GM12878 (cell line): Measurements from ENCODE around the gene SOX18. TPM values are rescaled to one million over a fixed set of nuclear protein-coding genes. Genes with fewer than 3 reads are reported as not detected.

Source experiments
- ATAC-seq: fragments of 200-7000 bp; cut with Tn5 transposase; 3 replicates; pipeline ENCODE4 v1.9.1; 2020; ENCODE audit warnings: mild to moderate bottlenecking, moderate library complexity
- BruUV-seq: library from RNA; stranded (reverse); fragments of 400-500 nt; replicated peaks from 2 replicates; lab custom pipeline; 2021; lab: Mats Ljungman, UMichigan
- CTCF ChIA-PET: fragments of 300-600 bp; sonication (Branson Sonifier 250); formaldehyde crosslinking; extraction: SDS; loops from one replicate; lab custom pipeline; 2021; ENCODE audit warnings: inconsistent platforms; lab: Yijun Ruan, JAX
- POLR2A ChIA-PET: fragments of 350-600 bp; formaldehyde crosslinking; extraction: SDS; loops from one replicate; lab custom pipeline; 2021; ENCODE audit warnings: inconsistent platforms; lab: Charles Lee
- RAD21 ChIA-PET: fragments of 300-600 bp; sonication (Branson Sonifier 250); formaldehyde crosslinking; loops from one replicate; lab custom pipeline; 2023; ENCODE audit warnings: antibody characterized with exemption; ENCODE audit not compliant: unreplicated experiment; lab: Charles Lee
- SMC1A ChIA-PET: fragments of 300-600 bp; sonication (Branson Sonifier 250); formaldehyde crosslinking; loops from one replicate; lab custom pipeline; 2023; ENCODE audit not compliant: unreplicated experiment, uncharacterized antibody; lab: Charles Lee
- DNase-seq: peaks from one replicate; pipeline ENCODE4 v3.0.0-alpha.2; 2011; ENCODE audit warnings: low read depth, low spot score
- FAIRE-seq: peaks from 3 replicates; lab custom pipeline; 2011; peaks lifted over from hg19 to GRCh38; lab: Jason Lieb, UNC
- H2AFZ ChIP-seq: 2 replicates; pipeline ENCODE4 v1.6.0; 2011; ENCODE audit warnings: low read depth, low read length, control low read depth; ENCODE audit not compliant: control insufficient read depth
- H3K27ac ChIP-seq: 2 replicates; pipeline ENCODE4 v1.5.1; 2011; ENCODE audit warnings: control low read depth; ENCODE audit not compliant: control insufficient read depth, insufficient read depth
- H3K27me3 ChIP-seq, 2 experiments: replicated peaks in 1 of 2; 2 replicates each; pipeline versions ENCODE4 v1.6.0 to v1.6.1; 2011; ENCODE audit warnings: low read length in 1 of 2; ENCODE audit not compliant: control insufficient read depth in 2 of 2, insufficient read depth in 2 of 2
- H3K36me3 ChIP-seq, 2 experiments: 2 replicates each; pipeline ENCODE4 v1.5.1; 2011; ENCODE audit warnings: low read length in 1 of 2; ENCODE audit not compliant: control insufficient read depth in 2 of 2, insufficient read depth in 2 of 2
- H3K4me1 ChIP-seq: 2 replicates; pipeline ENCODE4 v1.6.1; 2011; ENCODE audit warnings: mild to moderate bottlenecking, low read length, moderate library complexity, mixed read lengths; ENCODE audit not compliant: control insufficient read depth, insufficient read depth
- H3K4me2 ChIP-seq: 2 replicates; pipeline ENCODE4 v1.6.0; 2011; ENCODE audit warnings: control low read depth; ENCODE audit not compliant: control insufficient read depth, insufficient read depth
- H3K4me3 ChIP-seq: fragments of 200-600 bp; sonication (generic); 2 replicates; pipeline ENCODE4 v1.5.1; 2016
- H3K79me2 ChIP-seq: 2 replicates; pipeline ENCODE4 v1.6.0; 2011; ENCODE audit warnings: low read length; ENCODE audit not compliant: control insufficient read depth, insufficient read depth
- H3K9ac ChIP-seq: 2 replicates; pipeline ENCODE4 v1.8.0; 2011; ENCODE audit warnings: low read length, control low read depth, mixed read lengths; ENCODE audit not compliant: control insufficient read depth, insufficient read depth
- H3K9me3 ChIP-seq: replicated peaks from 3 replicates; pipeline ENCODE4 v1.5.1; 2011; ENCODE audit warnings: mild to moderate bottlenecking, low read length; ENCODE audit not compliant: control insufficient read depth, insufficient read depth
- H4K20me1 ChIP-seq: 2 replicates; pipeline ENCODE4 v1.6.0; 2011; ENCODE audit not compliant: control insufficient read depth, insufficient read depth
- BRCA1 ChIP-seq: IDR thresholded peaks from 2 replicates; pipeline ENCODE4 v1.6.1; 2011; ENCODE audit warnings: low read depth, low read length, improper control_type of control experiment
- FOXM1 ChIP-seq: IDR thresholded peaks from 2 replicates; pipeline ENCODE4 v1.6.1; 2012; ENCODE audit warnings: low read depth, mild to moderate bottlenecking, inconsistent platforms, low read length, moderate library complexity
- IKZF1 ChIP-seq: fragments of 450-650 bp; conservative IDR thresholded peaks from 2 replicates; pipeline ENCODE4 v1.6.1; 2017; ENCODE audit warnings: antibody characterized with exemption, mild to moderate bottlenecking
- KAT2A ChIP-seq: conservative IDR thresholded peaks from 2 replicates; pipeline ENCODE4 v1.6.1; 2011; ENCODE audit warnings: low read depth, low read length; ENCODE audit not compliant: control insufficient read depth
- MEF2B ChIP-seq: fragments of 450-650 bp; IDR thresholded peaks from 2 replicates; pipeline ENCODE4 v1.6.1; 2018; ENCODE audit warnings: mild to moderate bottlenecking, moderate library complexity; ENCODE audit not compliant: partially characterized antibody, poor library complexity, severe bottlenecking
- NBN ChIP-seq: fragments of 450-650 bp; IDR thresholded peaks from 2 replicates; pipeline ENCODE4 v1.6.1; 2016
- PML ChIP-seq: IDR thresholded peaks from 2 replicates; pipeline ENCODE4 v1.6.1; 2012; ENCODE audit warnings: low read length, inconsistent platforms
- RB1 ChIP-seq: fragments of 450-650 bp; formaldehyde crosslinking; IDR thresholded peaks from 2 replicates; pipeline ENCODE4 v1.6.1; 2017; ENCODE audit warnings: mild to moderate bottlenecking, borderline replicate concordance
- RELA ChIP-seq: fragments of 450-650 bp; IDR thresholded peaks from 2 replicates; pipeline ENCODE4 v1.8.0; 2014; ENCODE audit warnings: borderline replicate concordance; ENCODE audit not compliant: partially characterized antibody
- SIX5 ChIP-seq: IDR thresholded peaks from 2 replicates; pipeline ENCODE4 v1.6.1; 2011; ENCODE audit warnings: mild to moderate bottlenecking, low read depth, low read length, moderate library complexity; ENCODE audit not compliant: severe bottlenecking
- SMAD5 ChIP-seq: IDR thresholded peaks from 2 replicates; pipeline ENCODE4 v1.6.1; 2016; ENCODE audit warnings: antibody characterized with exemption, low read depth
- SMARCA5 ChIP-seq: fragments of 450-650 bp; IDR thresholded peaks from 2 replicates; pipeline ENCODE4 v1.6.1; 2017; ENCODE audit warnings: mild to moderate bottlenecking
- TARDBP ChIP-seq: IDR thresholded peaks from 2 replicates; pipeline ENCODE4 v1.6.1; 2016; ENCODE audit warnings: borderline replicate concordance
- TCF12 ChIP-seq: IDR thresholded peaks from 2 replicates; pipeline ENCODE4 v1.6.1; 2011; ENCODE audit warnings: low read depth, mild to moderate bottlenecking, low read length
- TCF3 ChIP-seq: IDR thresholded peaks from 2 replicates; pipeline ENCODE4 v1.6.1; 2012; ENCODE audit warnings: low read depth, mild to moderate bottlenecking, low read length, borderline replicate concordance; ENCODE audit not compliant: insufficient read depth
- ZNF217 ChIP-seq: fragments of 450-650 bp; IDR thresholded peaks from 2 replicates; pipeline ENCODE4 v1.6.1; 2017; ENCODE audit warnings: antibody characterized with exemption, mild to moderate bottlenecking
- WGBS: methylation state at CpG from one replicate; pipeline ENCODE4 v1.1.6; 2016; ENCODE audit warnings: low lambda C conversion rate; ENCODE audit not compliant: insufficient replicate concordance, insufficient coverage; ENCODE audit errors: missing lambda C conversion rate; 5-methylcytosine and 5-hydroxymethylcytosine counted together
- in situ Hi-C: fragments of 300-500 bp; cut with MboI; formaldehyde crosslinking; loops from 9 replicates; pipeline ENCODE4 v1.14.3; 2018; ENCODE audit warnings: mixed read lengths
- intact Hi-C: fragments of 100-400 bp; cut with micrococcal nuclease; formaldehyde crosslinking; loops from one replicate; pipeline ENCODE4 v1.14.2; 2022; ENCODE audit not compliant: unreplicated experiment
- polyA plus RNA-seq, 11 experiments: library from polyadenylated mRNA; depleted of rRNA in 4 of 11; unstranded in 6 of 11; stranded (reverse) in 5 of 11; fragments of >200 nt; fragmentation: Nextera tagmentation in 4 of 11; fragmentation: Illumina TruSeq in 1 of 11; extraction: Ambion mirVana in 4 of 11; extraction: Trizol in 1 of 11; gene quantifications; 1 replicate in 1 of 11; 2 replicates in 10 of 11; pipeline versions ENCODE4 v1.2.1 to v1.2.3, GENCODE V29; 2011 to 2016; ENCODE audit warnings: inconsistent platforms in 2 of 11, missing spikeins in 2 of 11, low read depth in 1 of 11
- total RNA-seq, 4 experiments: library from RNA; depleted of rRNA in 3 of 4; stranded (reverse); fragments of >200 nt in 3 of 4; fragmentation: Illumina TruSeq in 1 of 4; extraction: Trizol in 1 of 4; gene quantifications; 2 replicates each; pipeline versions ENCODE4 v1.2.1 to v1.2.3, GENCODE V29; 2013 to 2021
- TF ChIP-seq, protein P1 (sequence below): fragments of 450-650 bp; IDR thresholded peaks from 2 replicates; pipeline ENCODE4 v1.6.1; 2017; ENCODE audit warnings: low read depth, mild to moderate bottlenecking, moderate library complexity
- TF ChIP-seq, protein P2 (sequence below): fragments of 450-650 bp; IDR thresholded peaks from 2 replicates; pipeline ENCODE4 v1.6.1; 2017; ENCODE audit warnings: mild to moderate bottlenecking
- TF ChIP-seq, protein P3 (sequence below): fragments of 450-650 bp; IDR thresholded peaks from 2 replicates; pipeline ENCODE4 v1.6.1; 2017; ENCODE audit warnings: borderline replicate concordance

Gene SOX18
- total and polyA plus RNA-seq, 10 of the 15 experiments (the other 5 are each of a cell fraction or from before 2014, with no cell fraction given): 0.05 to 5.6 (median 0.28) TPM; not detected in 3

DNA sequence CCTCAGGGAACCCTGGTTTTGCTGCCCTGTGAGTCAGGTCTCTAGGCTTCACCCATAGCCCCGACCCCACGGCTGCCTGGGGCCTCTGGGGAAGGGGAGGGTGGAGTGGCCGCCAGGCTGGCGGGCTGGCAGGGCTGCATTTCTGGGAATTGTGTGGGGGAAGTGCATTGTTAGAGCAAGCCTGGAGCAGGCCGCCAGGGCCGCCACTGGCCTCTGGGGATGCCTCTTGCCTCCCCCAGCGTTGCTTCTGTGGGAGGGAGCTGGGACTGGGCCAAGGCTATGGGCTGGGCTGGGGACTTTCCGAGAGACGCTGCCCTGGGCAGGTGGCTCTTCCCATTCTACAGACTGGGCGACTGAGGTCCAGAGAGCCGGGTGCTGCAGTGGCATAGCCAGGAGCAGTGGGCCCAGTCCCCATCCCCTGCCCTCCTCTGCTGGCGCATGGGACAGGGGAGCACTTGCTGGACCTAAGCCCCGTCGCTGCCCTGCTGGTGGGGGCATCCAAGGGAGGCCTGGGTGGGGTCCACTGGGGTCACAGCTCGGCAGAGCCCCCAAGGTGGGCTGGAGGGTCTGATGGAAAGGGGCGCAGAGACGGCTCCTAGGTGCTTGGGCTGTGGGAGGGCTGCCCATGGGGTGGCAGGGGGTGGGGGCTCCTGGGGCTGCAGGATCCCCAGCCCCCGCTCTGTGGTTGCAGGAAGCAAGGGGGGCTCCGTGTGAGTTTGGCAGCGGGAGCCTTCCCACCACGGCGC lies 6.6 kb upstream of the SOX18 start:
- H4K20me1 ChIP-seq: no peaks in the 10 kb centered on the region
- RAD21 ChIA-PET: interaction anchor here (1.3 to 7.1 kb wide), 5 partner anchors 16 to 75 kb away, joined by 3 to 78 read pairs (median 7); partner anchors contain the start of gene PRPF6
- WGBS: 27% methylated on average over 19 of the region's 22 CpGs
- TF ChIP-seq PML (no peak), BRCA1 (no peak), FOXM1 (no peak), NBN (0 out of 2 replicates have a peak, but pooled peaks have one; percentile 23), ZNF217 (peak; percentile 90), TARDBP (no peak), SMAD5 (no peak), MEF2B (peak; percentile 89), TCF3 (no peak), RELA (peak; percentile 29), SMARCA5 (peak; percentile 99), TCF12 (0 out of 2 replicates have a peak, but pooled peaks have one; percentile 21), RB1 (no peak), SIX5 (no peak), IKZF1 (peak; percentile 42), KAT2A (no peak)
- TF ChIP-seq, protein P1, sequence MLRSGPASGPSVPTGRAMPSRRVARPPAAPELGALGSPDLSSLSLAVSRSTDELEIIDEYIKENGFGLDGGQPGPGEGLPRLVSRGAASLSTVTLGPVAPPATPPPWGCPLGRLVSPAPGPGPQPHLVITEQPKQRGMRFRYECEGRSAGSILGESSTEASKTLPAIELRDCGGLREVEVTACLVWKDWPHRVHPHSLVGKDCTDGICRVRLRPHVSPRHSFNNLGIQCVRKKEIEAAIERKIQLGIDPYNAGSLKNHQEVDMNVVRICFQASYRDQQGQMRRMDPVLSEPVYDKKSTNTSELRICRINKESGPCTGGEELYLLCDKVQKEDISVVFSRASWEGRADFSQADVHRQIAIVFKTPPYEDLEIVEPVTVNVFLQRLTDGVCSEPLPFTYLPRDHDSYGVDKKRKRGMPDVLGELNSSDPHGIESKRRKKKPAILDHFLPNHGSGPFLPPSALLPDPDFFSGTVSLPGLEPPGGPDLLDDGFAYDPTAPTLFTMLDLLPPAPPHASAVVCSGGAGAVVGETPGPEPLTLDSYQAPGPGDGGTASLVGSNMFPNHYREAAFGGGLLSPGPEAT: peak; percentile 67
- TF ChIP-seq, protein P2, sequence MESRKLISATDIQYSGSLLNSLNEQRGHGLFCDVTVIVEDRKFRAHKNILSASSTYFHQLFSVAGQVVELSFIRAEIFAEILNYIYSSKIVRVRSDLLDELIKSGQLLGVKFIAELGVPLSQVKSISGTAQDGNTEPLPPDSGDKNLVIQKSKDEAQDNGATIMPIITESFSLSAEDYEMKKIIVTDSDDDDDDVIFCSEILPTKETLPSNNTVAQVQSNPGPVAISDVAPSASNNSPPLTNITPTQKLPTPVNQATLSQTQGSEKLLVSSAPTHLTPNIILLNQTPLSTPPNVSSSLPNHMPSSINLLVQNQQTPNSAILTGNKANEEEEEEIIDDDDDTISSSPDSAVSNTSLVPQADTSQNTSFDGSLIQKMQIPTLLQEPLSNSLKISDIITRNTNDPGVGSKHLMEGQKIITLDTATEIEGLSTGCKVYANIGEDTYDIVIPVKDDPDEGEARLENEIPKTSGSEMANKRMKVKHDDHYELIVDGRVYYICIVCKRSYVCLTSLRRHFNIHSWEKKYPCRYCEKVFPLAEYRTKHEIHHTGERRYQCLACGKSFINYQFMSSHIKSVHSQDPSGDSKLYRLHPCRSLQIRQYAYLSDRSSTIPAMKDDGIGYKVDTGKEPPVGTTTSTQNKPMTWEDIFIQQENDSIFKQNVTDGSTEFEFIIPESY: peak; percentile 54; the same call in 1 of the 2 replicates
- TF ChIP-seq, protein P3, sequence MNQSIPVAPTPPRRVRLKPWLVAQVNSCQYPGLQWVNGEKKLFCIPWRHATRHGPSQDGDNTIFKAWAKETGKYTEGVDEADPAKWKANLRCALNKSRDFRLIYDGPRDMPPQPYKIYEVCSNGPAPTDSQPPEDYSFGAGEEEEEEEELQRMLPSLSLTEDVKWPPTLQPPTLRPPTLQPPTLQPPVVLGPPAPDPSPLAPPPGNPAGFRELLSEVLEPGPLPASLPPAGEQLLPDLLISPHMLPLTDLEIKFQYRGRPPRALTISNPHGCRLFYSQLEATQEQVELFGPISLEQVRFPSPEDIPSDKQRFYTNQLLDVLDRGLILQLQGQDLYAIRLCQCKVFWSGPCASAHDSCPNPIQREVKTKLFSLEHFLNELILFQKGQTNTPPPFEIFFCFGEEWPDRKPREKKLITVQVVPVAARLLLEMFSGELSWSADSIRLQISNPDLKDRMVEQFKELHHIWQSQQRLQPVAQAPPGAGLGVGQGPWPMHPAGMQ: no peak

More for the DNA sequence above, 6.6 kb upstream of the SOX18 start:
- H3K9me3 ChIP-seq: no peaks in the 10 kb centered on the region
- H3K4me2 ChIP-seq: peak overlapping the region; percentile 90; the same call in 1 of the 2 replicates
- BruUV-seq: no TSS peak
- DNase-seq: no peak
- no peak overlapping the region for H3K9ac ChIP-seq
- H3K4me3 ChIP-seq: no peak overlapping the region
- no peak for FAIRE-seq
- no peak overlapping the region; the same call in 1 of the 2 replicates for H2AFZ ChIP-seq
- H3K79me2 ChIP-seq: no peaks in the 10 kb centered on the region; the same call in none of the 2 replicates
- H3K27ac ChIP-seq: peak overlapping the region; percentile 50
- SMC1A ChIA-PET: no interaction called here
- in situ Hi-C loops: no loop called here
- POLR2A ChIA-PET: interaction anchor here (0.6 to 2.6 kb wide), 7 partner anchors 16 to 619 kb away, joined by 3 to 28 read pairs (median 4); partner anchors contain the start of gene RGS19
- no peaks in the 10 kb centered on the region; a peak in 1 of 4 replicates for H3K27me3 ChIP-seq
- intact Hi-C loops: loop anchor here (2.0 to 10.0 kb wide), 4 partner anchors 17 to 191 kb away; partner anchors contain the start of genes ABHD16B, PRPF6, TPD52L2 and UCKL1
- ATAC-seq: peak; percentile 60
- CTCF ChIA-PET: interaction anchor here (0.9 to 9.2 kb wide), 6 partner anchors 10 to 76 kb away, joined by 3 to 108 read pairs (median 10); partner anchors contain the start of genes PRPF6 and SAMD10
- peaks cover 48% of the 10 kb centered on the region for H3K4me1 ChIP-seq
- H3K36me3 ChIP-seq: no peaks in the 10 kb centered on the region
